ENCODE data around the gene FRY.

The FRY gene

GRCh38 chr13:32125751-32126150 is 94.2 kb downstream of the FRY start:
- CTCF ChIA-PET = no interaction called here
- no peak for DNase-seq (ENCODE audit: extremely low spot score)
- TF ChIP-seq FOXK2 (IDR thresholded peaks at IDR 0.05) = no peak
- no peak for TF ChIP-seq SUZ12 (IDR thresholded peaks at IDR 0.05)
- no peak for TF ChIP-seq FOXA1 (IDR thresholded peaks at IDR 0.05)
- TF ChIP-seq ELF4 (IDR thresholded peaks at IDR 0.05) = no peak
- POLR2A ChIA-PET = no interaction called here

- ChIA-PET POLR2A (no interaction called here), CTCF (no interaction called here)
- DNase-seq (ENCODE audit: extremely low spot score) = no peak
- TF ChIP-seq HDGF (IDR thresholded peaks at IDR 0.05; ENCODE audit: borderline replicate concordance) (no peak), FOXM1 (IDR thresholded peaks at IDR 0.05; ENCODE audit: borderline replicate concordance) (no peak), SP1 (IDR thresholded peaks at IDR 0.05) (no peak), TARDBP (IDR thresholded peaks at IDR 0.05) (no peak), ZNF384 (IDR thresholded peaks at IDR 0.05) (no peak), PKNOX1 (IDR thresholded peaks at IDR 0.05) (no peak), FOXK2 (IDR thresholded peaks at IDR 0.05) (no peak), BHLHE40 (IDR thresholded peaks at IDR 0.05; ENCODE audit: borderline replicate concordance) (no peak), L3MBTL2 (conservative IDR thresholded peaks at IDR 0.05) (no peak), NFRKB (IDR thresholded peaks at IDR 0.05) (no peak), LEF1 (IDR thresholded peaks at IDR 0.05; ENCODE audit: borderline replicate concordance) (no peak)
Measured at GRCh38 chr13:32126278-32126677, 94.7 kb downstream of the FRY start.

GRCh38 chr13:32126756-32127155 is 95.2 kb downstream of the FRY start:
- no peak for DNase-seq (ENCODE audit: extremely low spot score)
- TF ChIP-seq FOXK2 (IDR thresholded peaks at IDR 0.05) = no peak
- ChIA-PET POLR2A (no interaction called here), CTCF (no interaction called here)

GRCh38 chr13:32127691-32128090 is 96.1 kb downstream of the FRY start:
- ChIA-PET POLR2A (no interaction called here), CTCF (no interaction called here)
- DNase-seq (ENCODE audit: extremely low spot score) = no peak
- no peak for TF ChIP-seq NFRKB (IDR thresholded peaks at IDR 0.05)
- TF ChIP-seq ZNF384 (IDR thresholded peaks at IDR 0.05) = no peak
- no peak for TF ChIP-seq LEF1 (IDR thresholded peaks at IDR 0.05; ENCODE audit: borderline replicate concordance)
- no peak for TF ChIP-seq TARDBP (IDR thresholded peaks at IDR 0.05)
- TF ChIP-seq L3MBTL2 (conservative IDR thresholded peaks at IDR 0.05) = no peak
- TF ChIP-seq CTBP1 (IDR thresholded peaks at IDR 0.05; ENCODE audit: borderline replicate concordance) = no peak
- TF ChIP-seq ELF4 (IDR thresholded peaks at IDR 0.05) = no peak
- TF ChIP-seq SP1 (IDR thresholded peaks at IDR 0.05) = no peak
- no peak for TF ChIP-seq SUZ12 (IDR thresholded peaks at IDR 0.05)
- no peak for TF ChIP-seq FOXK2 (IDR thresholded peaks at IDR 0.05)
- no peak for TF ChIP-seq HDGF (IDR thresholded peaks at IDR 0.05; ENCODE audit: borderline replicate concordance)
- TF ChIP-seq ARNT (IDR thresholded peaks at IDR 0.05) = no peak
- TF ChIP-seq PKNOX1 (IDR thresholded peaks at IDR 0.05) = no peak
- TF ChIP-seq BHLHE40 (IDR thresholded peaks at IDR 0.05; ENCODE audit: borderline replicate concordance) = no peak
- TF ChIP-seq FOXA1 (IDR thresholded peaks at IDR 0.05) = no peak
- no peak for TF ChIP-seq FOXM1 (IDR thresholded peaks at IDR 0.05; ENCODE audit: borderline replicate concordance)

- TF ChIP-seq ELF4 (IDR thresholded peaks at IDR 0.05) (no peak), FOXK2 (IDR thresholded peaks at IDR 0.05) (no peak), PKNOX1 (IDR thresholded peaks at IDR 0.05) (no peak), L3MBTL2 (conservative IDR thresholded peaks at IDR 0.05) (no peak), NFRKB (IDR thresholded peaks at IDR 0.05) (no peak), FOXM1 (IDR thresholded peaks at IDR 0.05; ENCODE audit: borderline replicate concordance) (no peak)
- ChIA-PET POLR2A (no interaction called here), CTCF (interaction anchor here (0.7 kb wide), 1 partner anchor 1082 kb away, joined by 5 read pairs; no protein-coding TSS in a partner anchor)
- no peak for DNase-seq (ENCODE audit: extremely low spot score)
Measured at GRCh38 chr13:32134241-32135055, 102.9 kb downstream of the FRY start.

- ChIA-PET POLR2A (no interaction called here), CTCF (interaction anchor here (0.5 kb wide), 1 partner anchor 105 kb away, joined by 3 read pairs; no protein-coding TSS in a partner anchor)
- DNase-seq (ENCODE audit: extremely low spot score) = no peak
- TF ChIP-seq HDGF (IDR thresholded peaks at IDR 0.05; ENCODE audit: borderline replicate concordance) (no peak), LEF1 (IDR thresholded peaks at IDR 0.05; ENCODE audit: borderline replicate concordance) (no peak), FOXK2 (IDR thresholded peaks at IDR 0.05) (no peak), NFRKB (IDR thresholded peaks at IDR 0.05) (no peak), PKNOX1 (IDR thresholded peaks at IDR 0.05) (no peak), BHLHE40 (IDR thresholded peaks at IDR 0.05; ENCODE audit: borderline replicate concordance) (no peak), SP1 (IDR thresholded peaks at IDR 0.05) (no peak), ELF4 (IDR thresholded peaks at IDR 0.05) (no peak), FOXA1 (IDR thresholded peaks at IDR 0.05) (no peak), CTBP1 (IDR thresholded peaks at IDR 0.05; ENCODE audit: borderline replicate concordance) (no peak), ARNT (IDR thresholded peaks at IDR 0.05) (no peak), SUZ12 (IDR thresholded peaks at IDR 0.05) (no peak), ZNF384 (IDR thresholded peaks at IDR 0.05) (no peak)
Measured at GRCh38 chr13:32135056-32135390, 103.4 kb downstream of the FRY start.
